Eye (tissue), 1 donor: ENCODE measurements around the gene PAPPA2.

Experiments used
- DNase-seq: peaks from one replicate; pipeline ENCODE4 v3.0.0-alpha.2; 2015

The PAPPA2 gene

DNA sequence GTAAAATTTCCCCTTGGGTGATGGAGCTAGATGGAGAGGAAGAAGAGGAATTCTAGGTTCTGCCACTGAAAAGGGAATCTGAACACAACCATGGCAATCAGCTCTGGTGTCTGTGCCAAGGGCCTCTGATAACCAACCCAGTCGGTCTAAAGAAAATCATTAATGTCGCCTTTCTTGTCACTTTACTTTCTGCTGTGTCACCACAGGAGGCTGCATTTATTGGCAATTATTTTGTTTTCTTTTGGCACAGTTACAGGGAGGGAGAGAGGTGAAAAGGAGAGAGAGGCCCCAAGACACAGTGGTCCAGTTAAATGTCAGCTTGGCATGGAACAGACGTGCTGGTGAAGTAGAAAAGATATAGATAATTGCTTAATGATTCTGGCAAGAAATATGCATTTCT lies 414.6 kb downstream of the PAPPA2 start:
- DNase-seq: no peak

- no peak for DNase-seq
Measured at GRCh38 chr1:176878750-176879536, 416.0 kb downstream of the PAPPA2 start.

GRCh38 chr1:176879784-176880620 lies 417.0 kb downstream of the PAPPA2 start:
- no peak for DNase-seq

DNA sequence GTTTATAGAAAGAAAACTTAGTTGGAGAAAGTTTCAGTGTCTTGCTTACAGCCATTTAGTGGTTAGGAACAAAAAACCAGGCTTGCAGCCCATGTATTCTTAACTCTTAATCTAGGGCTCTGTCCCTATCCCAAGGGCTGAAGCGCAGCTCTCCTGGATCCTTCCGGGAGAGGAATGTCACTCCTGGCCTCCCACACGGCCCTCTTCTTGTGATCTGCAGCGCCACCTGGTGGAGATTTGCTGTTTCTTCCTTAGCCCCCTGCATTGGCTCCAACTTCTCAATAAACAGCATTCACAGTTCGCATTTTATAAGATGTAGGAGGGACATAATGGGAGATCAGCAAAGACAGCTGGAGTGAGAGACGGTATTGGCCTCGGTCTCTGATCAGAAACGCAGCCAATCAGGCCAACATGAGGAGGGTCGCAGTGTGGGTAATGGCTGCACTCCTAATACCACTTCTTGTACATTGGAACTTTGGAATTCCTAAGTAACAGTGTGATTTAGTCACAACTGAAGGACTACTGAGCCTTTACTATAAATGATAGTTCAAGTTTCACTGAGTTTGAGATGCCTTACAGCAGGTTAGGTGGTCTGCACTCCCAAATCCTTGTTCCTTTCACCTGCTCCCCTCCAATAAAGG lies 418.1 kb downstream of the PAPPA2 start:
- peak; percentile 92 for DNase-seq

DNA sequence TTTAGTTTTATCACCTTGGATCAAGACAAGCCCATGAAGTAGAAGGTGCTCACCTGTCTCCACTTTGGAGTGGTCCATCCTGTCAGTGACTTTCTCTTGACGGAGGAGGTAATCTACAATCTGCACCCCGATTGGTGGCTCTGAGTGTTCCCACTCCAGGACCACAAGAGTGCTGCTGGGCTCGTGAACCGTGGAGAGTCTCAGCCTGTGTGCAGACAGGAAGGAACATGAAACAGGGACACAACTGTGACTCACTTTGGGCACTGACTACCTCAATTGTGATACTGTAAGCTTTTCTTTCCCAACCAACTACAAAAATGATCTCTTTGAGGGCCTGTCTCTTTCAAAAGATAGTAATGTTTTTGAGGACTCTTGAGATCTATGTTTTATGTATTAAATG lies 421.3 kb downstream of the PAPPA2 start:
- DNase-seq: no peak

DNA sequence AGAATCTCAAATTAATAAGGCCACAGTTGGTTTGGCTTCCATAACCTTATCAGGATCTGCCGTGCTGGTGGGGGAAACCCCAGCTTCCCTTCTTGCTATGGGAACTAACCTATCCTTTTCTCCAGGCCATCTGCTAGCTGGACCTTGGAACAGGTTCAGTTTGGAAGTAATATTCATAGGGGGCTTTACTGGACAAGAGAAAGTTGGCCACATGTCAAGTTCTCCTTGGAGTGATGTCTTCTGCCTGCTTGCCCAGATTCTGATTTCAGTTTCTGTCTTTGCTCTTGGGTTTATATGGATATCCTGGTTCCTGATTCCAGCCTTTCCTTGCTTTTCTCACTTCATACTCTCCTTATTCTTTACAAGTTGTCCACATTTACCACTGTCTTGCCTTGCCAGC lies 421.9 kb downstream of the PAPPA2 start:
- no peak for DNase-seq

- DNase-seq: no peak
Measured at GRCh38 chr1:176885341-176885740, 422.4 kb downstream of the PAPPA2 start.

DNA sequence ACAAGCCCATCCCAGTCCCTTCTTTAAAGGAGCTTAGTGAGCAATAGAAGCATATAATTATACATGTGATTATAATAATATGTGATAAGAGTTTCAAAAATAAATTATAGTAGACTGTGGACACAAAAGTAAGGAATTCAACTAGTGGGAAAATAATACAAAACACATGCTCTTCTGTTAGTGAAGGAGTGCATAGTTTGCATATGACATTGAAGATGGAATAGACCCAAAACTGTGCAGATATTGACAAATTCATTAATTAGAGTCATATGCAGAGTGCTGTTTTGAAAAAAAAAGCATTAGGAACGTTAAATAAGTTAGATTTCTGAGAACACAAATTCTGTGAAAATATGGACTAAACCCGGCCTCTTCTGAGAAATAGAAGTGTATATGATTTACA lies 422.8 kb downstream of the PAPPA2 start:
- peak; percentile 46 for DNase-seq

DNA sequence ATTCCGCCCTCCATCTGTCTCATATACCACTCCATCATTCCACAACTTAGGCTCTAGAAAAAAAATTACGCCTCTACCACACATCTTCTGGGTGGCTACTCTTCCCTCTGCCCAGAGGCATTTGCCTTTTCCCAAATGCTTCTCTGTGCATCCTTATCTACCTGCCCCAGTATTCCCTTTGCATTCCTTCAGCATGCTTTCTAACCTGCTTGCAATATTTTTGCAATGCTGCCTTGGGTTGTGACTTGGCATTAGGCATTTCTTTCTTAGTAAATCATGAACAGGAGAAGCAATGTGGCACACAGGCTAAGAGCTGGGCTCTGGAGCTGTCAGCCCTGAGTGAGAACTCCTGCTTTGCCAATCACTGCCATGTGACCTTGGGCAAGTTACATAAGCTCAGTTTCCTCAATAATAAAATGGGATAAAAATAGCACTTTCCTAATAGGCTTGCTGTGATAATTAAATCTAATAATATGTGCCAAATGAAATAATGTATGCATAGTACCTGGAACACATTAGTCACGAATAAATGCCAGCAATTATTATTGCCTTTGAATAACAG lies 425.6 kb downstream of the PAPPA2 start:
- no peak for DNase-seq

GRCh38 chr1:176893625-176894352 lies 430.8 kb downstream of the PAPPA2 start:
- DNase-seq: no peak

DNA sequence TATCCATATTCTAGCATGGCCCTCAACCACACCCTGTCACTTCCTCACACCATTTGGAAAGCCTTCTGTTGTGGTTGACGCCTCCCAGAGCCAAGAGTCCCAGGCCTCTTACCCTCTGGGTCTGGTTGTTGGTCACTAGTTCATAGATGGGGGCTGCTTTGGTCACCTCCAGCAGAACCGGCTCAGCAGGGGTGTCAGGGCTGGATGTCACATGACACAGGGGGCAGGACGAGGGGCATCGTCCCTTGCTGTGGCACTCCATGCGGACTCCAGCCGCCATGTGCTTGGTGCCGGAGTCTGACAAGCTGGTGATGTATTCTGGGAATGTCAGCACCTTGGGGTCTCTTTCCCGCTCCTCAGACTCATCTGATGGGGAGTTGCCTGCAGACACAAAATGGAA lies 431.5 kb downstream of the PAPPA2 start:
- DNase-seq: no peak
